GM12878 (cell line): ENCODE measurements around the gene PMAIP1. TPM values are rescaled to one million over a fixed set of nuclear protein-coding genes. Genes with fewer than 3 reads are reported as not detected.

Experiments
- ASH2L ChIP-seq: fragments of 300-600, 200-600 bp; sonication (generic); IDR thresholded peaks from 2 replicates; pipeline ENCODE4 v1.6.1; 2017; ENCODE audit warnings: low read depth, mild to moderate bottlenecking, borderline replicate concordance
- ATF2 ChIP-seq: IDR thresholded peaks from 2 replicates; pipeline ENCODE4 v1.6.1; 2012; ENCODE audit warnings: low read length, inconsistent platforms
- ATF7 ChIP-seq: fragments of 450-650 bp; IDR thresholded peaks from 2 replicates; pipeline ENCODE4 v1.6.1; 2016; ENCODE audit warnings: low read depth, mild to moderate bottlenecking
- BCL3 ChIP-seq: IDR thresholded peaks from 2 replicates; pipeline ENCODE4 v1.6.1; 2011; ENCODE audit warnings: borderline replicate concordance, low read depth, mild to moderate bottlenecking, moderate library complexity, low read length; ENCODE audit not compliant: insufficient read depth, poor library complexity, severe bottlenecking
- CBFB ChIP-seq: IDR thresholded peaks from 2 replicates; pipeline ENCODE4 v1.6.1; 2016; ENCODE audit warnings: antibody characterized with exemption, low read depth
- EP300 ChIP-seq, 2 experiments: fragments of 150-350 bp in 1 of 2; IDR thresholded peaks; 2 replicates each; pipeline ENCODE4 v1.6.1; 2011 to 2012; ENCODE audit warnings: low read depth in 2 of 2, low read length in 2 of 2, borderline replicate concordance in 1 of 2, improper control_type of control experiment in 1 of 2, inconsistent platforms in 1 of 2; ENCODE audit not compliant: control insufficient read depth in 1 of 2
- FOS ChIP-seq: IDR thresholded peaks from 3 replicates; pipeline ENCODE4 v1.6.1; 2011; ENCODE audit warnings: borderline replicate concordance; ENCODE audit not compliant: insufficient read length; ENCODE audit errors: extremely low read depth
- FOXM1 ChIP-seq: IDR thresholded peaks from 2 replicates; pipeline ENCODE4 v1.6.1; 2012; ENCODE audit warnings: low read depth, mild to moderate bottlenecking, inconsistent platforms, low read length, moderate library complexity
- IKZF1 ChIP-seq: fragments of 450-650 bp; conservative IDR thresholded peaks from 2 replicates; pipeline ENCODE4 v1.6.1; 2017; ENCODE audit warnings: antibody characterized with exemption, mild to moderate bottlenecking
- JUNB ChIP-seq: IDR thresholded peaks from 2 replicates; pipeline ENCODE4 v1.6.1; 2016; ENCODE audit warnings: antibody characterized with exemption, mild to moderate bottlenecking
- MAX ChIP-seq: IDR thresholded peaks from 2 replicates; pipeline ENCODE4 v1.6.1; 2012; ENCODE audit warnings: low read depth, low read length, improper control_type of control experiment
- PBX3 ChIP-seq: IDR thresholded peaks from 2 replicates; pipeline ENCODE4 v1.6.1; 2011; ENCODE audit warnings: mild to moderate bottlenecking, low read depth, low read length, moderate library complexity; ENCODE audit not compliant: insufficient replicate concordance
- RELB ChIP-seq: fragments of 450-650 bp; IDR thresholded peaks from 2 replicates; pipeline ENCODE4 v1.6.1; 2017; ENCODE audit warnings: low read depth, mild to moderate bottlenecking, moderate library complexity
- TBL1XR1 ChIP-seq: IDR thresholded peaks from 2 replicates; pipeline ENCODE4 v1.6.1; 2012; ENCODE audit warnings: low read depth, low read length, improper control_type of control experiment
- TCF7 ChIP-seq: IDR thresholded peaks from 2 replicates; pipeline ENCODE4 v1.6.1; 2014; ENCODE audit warnings: antibody characterized with exemption, borderline replicate concordance
- ZBTB40 ChIP-seq: fragments of 450-650 bp; IDR thresholded peaks from 2 replicates; pipeline ENCODE4 v1.6.1; 2016; ENCODE audit warnings: mild to moderate bottlenecking, moderate library complexity, borderline replicate concordance
- ZNF24 ChIP-seq: fragments of 450-650 bp; IDR thresholded peaks from 2 replicates; pipeline ENCODE4 v1.6.1; 2017; ENCODE audit warnings: antibody characterized with exemption, mild to moderate bottlenecking
- polyA plus RNA-seq, 11 experiments: library from polyadenylated mRNA; depleted of rRNA in 4 of 11; unstranded in 6 of 11; stranded (reverse) in 5 of 11; fragments of >200 nt; fragmentation: Nextera tagmentation in 4 of 11; fragmentation: Illumina TruSeq in 1 of 11; extraction: Ambion mirVana in 4 of 11; extraction: Trizol in 1 of 11; gene quantifications; 1 replicate in 1 of 11; 2 replicates in 10 of 11; pipeline versions ENCODE4 v1.2.1 to v1.2.3, GENCODE V29; 2011 to 2016; ENCODE audit warnings: inconsistent platforms in 2 of 11, missing spikeins in 2 of 11, low read depth in 1 of 11
- total RNA-seq, 4 experiments: library from RNA; depleted of rRNA in 3 of 4; stranded (reverse); fragments of >200 nt in 3 of 4; fragmentation: Illumina TruSeq in 1 of 4; extraction: Trizol in 1 of 4; gene quantifications; 2 replicates each; pipeline versions ENCODE4 v1.2.1 to v1.2.3, GENCODE V29; 2013 to 2021

PMAIP1 gene
- total and polyA plus RNA-seq, 10 of the 15 experiments (the other 5 are each of a cell fraction or from before 2014, with no cell fraction given) = 74.0 to 219 (median 112) TPM

- TF ChIP-seq MAX (no peak), CBFB (0 out of 2 replicates have a peak, but pooled peaks have one; percentile 82), ZBTB40 (no peak), FOS (no peak), PBX3 (no peak), FOXM1 (peak; percentile 87; the same call in 1 of the 2 replicates), ZNF24 (no peak), ASH2L (peak; percentile 48; the same call in 1 of the 2 replicates), BCL3 (peak; percentile 61), IKZF1 (peak; percentile 30; the same call in 1 of the 2 replicates), ATF2 (peak; percentile 98), TBL1XR1 (peak; percentile 82), JUNB (peak; percentile 80), RELB (peak; percentile 46; the same call in 1 of the 2 replicates), EP300 (IDR thresholded peaks at IDR 0.05; ENCODE audit: borderline replicate concordance in 1 of 2, control insufficient read depth in 1 of 2, low read depth in 2 of 2, low read length in 2 of 2) (peak in 1 of 2 experiments; percentile 77; a peak in 3 of 4 replicates), TCF7 (0 out of 2 replicates have a peak, but pooled peaks have one; percentile 13), ATF7 (peak; percentile 95)
Measured at GRCh38 chr18:59876310-59876626, 23.5 kb upstream of the PMAIP1 start (continued).
